Left renal pelvis (tissue), 4 donors: Measurements from ENCODE around the gene ZNF282. TPM values are rescaled to one million over a fixed set of nuclear protein-coding genes. Genes with fewer than 3 reads are reported as not detected.
A peak's percentile ranks its signal among the peaks of the same experiment; 100 is the strongest.
"Not testable (repeated sequence)": the region's sequence is repeated elsewhere in the genome, so short reads cannot be mapped to it uniquely, and the experiment has no call there.

Experiments used
- DNase-seq, 4 donors: peaks; one replicate each; pipeline ENCODE4 v3.0.0-alpha.2; 2013; ENCODE audit warnings: low read depth in 4 of 4, low spot score in 3 of 4
- polyA plus RNA-seq, 4 donors: library from polyadenylated mRNA; unstranded; fragments of 120-200 nt; gene quantifications; one replicate each; pipeline ENCODE4 v1.2.1, GENCODE V29; 2013; ENCODE audit not compliant: insufficient read length in 4 of 4

The ZNF282 gene
- polyA plus RNA-seq, 4 donors = 24.2 to 31.5 (median 26.6) TPM

GRCh38 chr7:149223176-149223575 is 27.8 kb downstream of the ZNF282 start:
- no peak for DNase-seq

- no peak for DNase-seq
These were observed 28.4 kb downstream of the ZNF282 start for GRCh38 chr7:149223761-149224160.

GRCh38 chr7:149224352-149224751 is 29.0 kb downstream of the ZNF282 start:
- no peak for DNase-seq

- no peak for DNase-seq
These were observed 29.8 kb downstream of the ZNF282 start for GRCh38 chr7:149225106-149225505.

- DNase-seq = no peak
These were observed 30.3 kb downstream of the ZNF282 start for GRCh38 chr7:149225656-149226055.

GRCh38 chr7:149226366-149226765 is 31.0 kb downstream of the ZNF282 start:
- DNase-seq = not testable (repeated sequence)

GRCh38 chr7:149226840-149227494 is 31.6 kb downstream of the ZNF282 start:
- DNase-seq = no peak

GRCh38 chr7:149228831-149229471 is 33.6 kb downstream of the ZNF282 start:
- no peak for DNase-seq

- DNase-seq = no peak
These were observed 34.2 kb downstream of the ZNF282 start for GRCh38 chr7:149229526-149229925.

- no peak for DNase-seq
These were observed 37.0 kb downstream of the ZNF282 start for GRCh38 chr7:149232362-149232761.

- not testable (repeated sequence) for DNase-seq
These were observed 38.4 kb downstream of the ZNF282 start for GRCh38 chr7:149233655-149234204.

- DNase-seq = no peak
These were observed 42.2 kb downstream of the ZNF282 start for GRCh38 chr7:149237502-149237901.

- no peak for DNase-seq
These were observed 42.7 kb downstream of the ZNF282 start for GRCh38 chr7:149238051-149238450.

GRCh38 chr7:149239345-149240143 is 44.2 kb downstream of the ZNF282 start, which contains the start of gene ZNF212:
ZNF212 (plus strand) TSS chr7:149239651; CDS start chr7:149239779, 128 bp downstream.
- peak; percentile 64 to 75 (median 68) for DNase-seq

GRCh38 chr7:149240637-149241036 is 45.3 kb downstream of the ZNF282 start:
- DNase-seq = no peak

GRCh38 chr7:149241696-149242095 is 46.4 kb downstream of the ZNF282 start:
- no peak for DNase-seq

- no peak for DNase-seq
These were observed 49.9 kb downstream of the ZNF282 start for GRCh38 chr7:149245244-149245643.

- DNase-seq = no peak
These were observed 50.4 kb downstream of the ZNF282 start for GRCh38 chr7:149245744-149246143.

- DNase-seq = no peak
These were observed 53.4 kb downstream of the ZNF282 start for GRCh38 chr7:149248777-149249176.

GRCh38 chr7:149250151-149250550 is 54.8 kb downstream of the ZNF282 start:
- DNase-seq = not testable (repeated sequence)

GRCh38 chr7:149251518-149251917 is 56.2 kb downstream of the ZNF282 start:
- not testable (repeated sequence) for DNase-seq
